Measurements from ENCODE around the gene ADH4.
"Not testable (repeated sequence)": the region's sequence is repeated elsewhere in the genome, so short reads cannot be mapped to it uniquely, and the experiment has no call there.

ADH4 gene

DNA sequence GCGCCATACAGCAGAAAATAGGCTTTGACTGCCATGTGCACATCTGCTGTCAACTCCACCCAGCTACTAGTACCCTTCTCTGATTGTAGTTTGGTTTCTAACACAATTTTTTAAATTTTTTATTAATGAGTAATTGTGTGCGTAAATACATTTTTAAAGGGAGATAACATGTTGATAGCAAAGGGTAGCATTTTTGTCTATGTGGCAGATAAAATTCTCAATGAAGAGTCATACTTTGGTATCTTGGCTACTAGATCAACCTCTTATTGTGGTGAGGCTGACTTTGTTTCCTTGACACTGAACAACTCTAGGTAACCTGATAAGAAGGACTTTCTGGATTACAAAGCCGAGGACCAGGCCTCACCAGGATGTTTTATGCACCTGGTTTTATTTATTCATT, 9.5 kb downstream of the ADH4 start:
- no peak for DNase-seq (ENCODE audit: low read depth)

DNA sequence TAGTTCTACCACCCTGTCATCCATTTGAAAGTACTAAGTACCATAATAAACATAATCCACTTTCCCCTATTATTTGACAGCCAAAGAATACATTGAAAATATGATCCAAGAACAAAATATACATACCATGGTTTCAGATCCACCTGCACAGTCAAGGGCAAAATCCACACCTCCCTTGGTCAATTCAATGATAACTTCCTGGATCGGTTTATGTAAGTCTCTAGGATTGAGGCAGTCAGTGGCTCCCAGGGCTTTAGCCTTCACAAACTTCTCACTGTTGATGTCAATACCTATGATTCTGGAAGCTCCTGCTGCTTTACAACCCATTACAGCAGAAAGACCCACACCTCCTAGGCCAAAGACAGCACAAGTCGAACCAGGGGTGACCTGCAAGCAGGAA, 12.7 kb downstream of the ADH4 start:
- DNase-seq (ENCODE audit: low read depth), result no peak

- DNase-seq (ENCODE audit: low read depth), result no peak
Measured at GRCh38 chr4:99126376-99126775, 17.7 kb downstream of the ADH4 start.

DNA sequence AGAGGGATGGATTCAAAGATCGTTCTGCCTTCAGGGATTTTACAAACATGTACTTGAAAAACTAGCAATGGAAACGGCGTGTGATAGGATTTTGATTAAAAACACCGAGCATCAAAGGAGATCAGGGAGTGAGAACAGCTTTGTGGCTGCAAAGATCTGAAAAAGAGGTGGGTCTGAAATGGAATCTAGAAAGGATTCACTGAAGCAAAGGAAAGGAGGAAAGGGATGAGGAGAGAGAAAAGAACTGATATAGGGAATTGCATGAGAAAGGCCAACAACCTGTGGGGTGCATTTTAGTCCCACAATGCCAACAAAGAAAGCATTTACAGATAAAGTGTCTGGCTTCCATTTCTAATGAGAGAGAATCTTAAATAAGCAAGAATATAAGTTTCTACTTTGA, 23.1 kb downstream of the ADH4 start:
- DNase-seq (ENCODE audit: low read depth), result no peak

DNA sequence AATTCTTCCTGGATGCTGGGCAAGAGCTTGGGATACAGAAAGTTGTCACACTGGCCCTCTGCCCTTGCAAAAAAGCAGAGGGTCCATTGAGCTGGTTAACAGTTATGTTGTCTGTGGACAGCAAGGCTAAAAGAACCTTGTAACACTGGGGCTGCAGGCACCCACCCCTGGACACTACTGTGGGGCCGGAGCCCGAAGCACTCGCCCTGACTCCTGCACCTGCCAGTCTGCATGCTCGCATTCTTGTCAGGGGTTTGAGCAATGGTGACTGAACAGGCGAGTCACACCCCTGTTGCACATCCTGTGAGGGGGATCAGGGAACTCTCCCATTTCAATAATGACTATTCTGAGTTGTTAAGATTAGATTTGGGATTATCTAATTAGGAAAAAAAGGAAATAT, 23.6 kb downstream of the ADH4 start:
- no peak for DNase-seq (ENCODE audit: low read depth)

DNA sequence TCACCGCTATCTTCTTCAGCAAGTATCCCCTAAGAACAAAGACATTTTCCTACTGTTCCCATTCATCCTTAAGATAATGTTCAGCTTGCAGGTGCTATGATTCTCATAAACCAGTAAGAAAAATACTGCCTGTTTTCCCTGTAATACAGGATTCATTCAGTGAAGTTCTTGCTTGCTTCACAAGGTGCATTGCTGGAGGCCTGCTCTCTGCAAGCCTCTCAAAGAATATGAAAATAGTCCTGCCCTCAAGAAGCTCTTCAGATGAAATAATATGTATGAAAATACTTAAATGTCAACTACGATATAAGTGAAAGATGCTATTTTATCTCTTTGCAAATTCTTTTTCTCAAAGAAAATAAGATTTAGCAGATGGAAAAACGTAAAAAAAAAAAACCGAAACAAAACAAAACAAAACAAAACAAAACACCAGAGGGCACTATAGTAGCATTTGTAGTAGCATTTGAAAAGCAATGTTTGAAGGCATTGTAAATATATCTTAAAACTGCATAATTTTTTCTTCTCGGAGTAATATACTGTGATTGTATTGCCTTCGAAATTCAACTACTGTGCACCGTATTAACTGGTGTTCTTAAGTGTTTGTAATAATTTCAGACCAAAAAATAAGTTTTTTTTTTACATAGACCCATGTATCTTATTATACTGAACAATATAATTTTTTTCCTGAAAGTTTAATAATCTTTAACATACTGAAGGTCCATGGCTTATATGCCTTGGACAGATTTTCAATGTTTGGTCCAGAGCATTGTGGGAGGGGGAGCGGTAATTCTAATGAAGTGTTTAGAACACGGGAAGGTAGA, 26.0 kb downstream of the ADH4 start:
- DNase-seq (ENCODE audit: low read depth), result no peak

DNA sequence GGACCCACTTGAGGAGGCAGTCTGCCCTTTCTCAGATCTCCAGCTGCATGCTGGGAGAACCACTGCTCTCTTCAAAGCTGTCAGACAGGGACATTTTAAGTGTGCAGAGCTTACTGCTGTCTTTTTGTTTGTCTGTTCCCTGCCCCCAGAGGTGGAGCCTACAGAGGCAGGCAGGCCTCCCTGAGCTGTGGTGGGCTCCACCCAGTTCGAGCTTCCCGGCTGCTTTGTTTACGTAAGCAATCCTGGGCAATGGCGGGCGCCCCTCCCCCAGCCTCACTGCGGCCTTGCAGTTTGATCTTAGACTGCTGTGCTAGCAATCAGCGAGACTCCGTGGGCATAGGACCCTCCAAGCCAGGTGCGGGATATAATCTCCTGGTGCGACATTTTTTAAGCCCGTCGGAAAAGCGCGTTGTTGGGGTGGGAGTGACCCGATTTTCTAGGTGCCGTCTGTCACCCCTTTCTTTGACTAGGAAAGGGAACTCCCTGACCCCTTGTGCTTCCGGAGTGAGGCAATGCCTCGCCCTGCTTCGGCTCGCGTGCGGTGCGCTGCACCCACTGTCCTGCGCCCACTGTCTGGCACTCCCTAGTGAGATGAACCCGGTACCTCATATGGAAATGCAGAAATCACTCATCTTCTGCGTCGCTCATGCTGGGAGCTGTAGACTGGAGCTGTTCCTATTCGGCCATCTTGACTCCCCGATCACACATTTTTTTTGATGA, 26.8 kb downstream of the ADH4 start:
- DNase-seq (ENCODE audit: low read depth), result not testable (repeated sequence)

DNA sequence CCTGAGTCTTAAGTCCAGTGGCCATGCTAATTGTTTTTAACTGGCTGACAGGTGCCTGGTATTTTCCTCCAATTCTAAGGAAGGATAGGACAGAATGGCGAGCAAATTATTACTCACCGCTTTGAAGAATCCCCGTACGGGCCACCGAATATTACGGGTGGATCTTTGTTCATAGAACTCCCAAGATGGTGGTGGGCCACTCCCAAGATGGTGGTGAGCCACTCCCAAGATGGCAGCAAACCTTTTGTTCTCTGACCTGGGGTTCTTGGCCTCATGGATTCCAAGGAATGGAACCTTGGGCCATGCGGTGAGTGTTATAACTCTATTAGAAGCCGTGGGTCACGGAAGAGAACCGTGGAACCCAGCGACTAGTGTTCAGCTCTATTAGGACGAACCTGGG, 34.8 kb downstream of the ADH4 start:
- DNase-seq (ENCODE audit: low read depth), result not testable (repeated sequence)

GRCh38 chr4:99104153-99104552, 39.9 kb downstream of the ADH4 start:
- DNase-seq (ENCODE audit: low read depth), result no peak

- DNase-seq (ENCODE audit: low read depth), result no peak
Measured at GRCh38 chr4:99103166-99103565, 40.9 kb downstream of the ADH4 start.

- DNase-seq (ENCODE audit: low read depth), result no peak
Measured at GRCh38 chr4:99102634-99103033, 41.5 kb downstream of the ADH4 start.

- DNase-seq (ENCODE audit: low read depth), result no peak
Measured at GRCh38 chr4:99100876-99101275, 43.2 kb downstream of the ADH4 start.

- not testable (repeated sequence) for DNase-seq (ENCODE audit: low read depth)
Measured at GRCh38 chr4:99099814-99100213, 44.3 kb downstream of the ADH4 start.

DNA sequence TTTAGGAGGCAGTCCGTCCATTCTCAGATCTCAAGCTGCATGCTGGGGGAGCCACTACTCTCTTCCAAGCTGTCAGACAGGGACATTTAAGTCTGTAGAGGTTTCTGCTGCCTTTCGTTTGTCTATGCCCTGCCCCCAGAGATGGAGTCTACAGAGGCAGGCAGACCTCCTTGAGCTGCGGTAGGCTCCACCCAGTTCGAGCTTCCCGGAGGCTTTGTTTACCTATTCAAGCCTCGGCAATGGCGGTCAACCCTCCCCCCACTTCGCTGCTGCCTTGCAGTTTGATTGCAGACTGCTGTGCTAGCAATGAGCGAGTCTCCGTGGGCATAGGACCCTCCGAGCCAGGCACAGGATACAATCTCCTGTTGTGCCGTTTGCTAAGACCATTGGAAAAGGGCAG, 44.8 kb downstream of the ADH4 start:
- DNase-seq (ENCODE audit: low read depth), result no peak

DNA sequence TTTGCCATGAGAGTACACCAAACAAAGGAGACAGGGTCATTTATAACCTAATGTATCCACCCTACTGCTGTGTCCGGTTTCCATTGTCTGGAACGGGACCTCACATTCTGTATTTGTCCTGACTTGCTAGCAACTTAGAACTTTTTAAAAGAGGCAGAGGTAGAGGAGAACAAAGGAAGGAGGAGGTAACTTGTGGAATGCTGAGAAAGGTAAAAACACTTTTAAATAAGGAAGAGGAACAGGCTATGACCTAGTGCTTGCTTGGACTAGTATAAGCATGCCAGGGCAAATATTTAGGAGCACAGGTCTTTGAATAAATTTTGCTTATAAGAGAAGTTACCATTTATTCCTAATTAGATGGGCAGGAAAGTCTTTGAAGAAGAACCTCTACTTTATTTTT, 52.3 kb downstream of the ADH4 start:
- DNase-seq (ENCODE audit: low read depth), result not testable (repeated sequence)

GRCh38 chr4:99091216-99091575, 52.9 kb downstream of the ADH4 start:
- DNase-seq (ENCODE audit: low read depth), result no peak

DNA sequence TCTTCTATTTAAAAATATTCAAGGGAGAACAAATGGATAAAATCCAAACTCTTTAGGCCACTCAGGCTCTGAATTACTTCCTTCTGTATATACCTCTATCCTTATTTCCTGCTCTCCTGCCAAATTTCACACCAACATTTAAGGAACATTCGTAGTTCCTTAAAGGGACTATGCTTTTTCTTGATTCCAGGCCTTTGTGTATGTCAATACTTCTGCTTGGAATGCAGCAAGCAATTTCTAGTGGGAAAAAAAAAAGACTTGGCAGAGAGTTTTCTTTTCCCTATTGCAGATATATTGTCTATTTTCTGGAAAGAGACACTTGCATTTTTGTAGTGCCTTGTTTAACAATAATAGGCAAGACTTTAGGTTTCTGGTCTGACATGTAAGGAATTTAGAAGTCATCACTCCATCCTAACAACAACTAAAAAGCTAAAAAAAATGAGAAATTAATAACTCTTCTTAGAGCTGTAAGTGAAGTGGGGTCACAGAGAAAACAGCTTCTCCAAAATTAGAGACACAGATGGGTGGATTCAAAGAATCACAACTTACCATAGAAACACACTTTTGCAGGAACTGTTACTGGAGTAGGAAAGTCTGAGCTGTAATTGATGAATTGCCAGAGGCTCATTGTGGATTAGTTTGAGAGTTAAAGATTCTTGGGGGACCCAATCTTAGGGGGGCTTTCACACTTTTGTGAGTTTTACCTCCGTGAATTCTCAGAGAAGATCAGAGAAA, 53.4 kb downstream of the ADH4 start:
- DNase-seq (ENCODE audit: low read depth), result no peak

- peak; percentile 40 for DNase-seq (ENCODE audit: low read depth)
Measured at GRCh38 chr4:99088481-99089365, 55.4 kb downstream of the ADH4 start, which contains the start of gene ADH5. Gene ADH5 (minus strand): TSS chr4:99088788. CDS start chr4:99088700, 88 bp downstream.

- no peak for DNase-seq (ENCODE audit: low read depth)
Measured at GRCh38 chr4:99088023-99088449, 56.1 kb downstream of the ADH4 start.

DNA sequence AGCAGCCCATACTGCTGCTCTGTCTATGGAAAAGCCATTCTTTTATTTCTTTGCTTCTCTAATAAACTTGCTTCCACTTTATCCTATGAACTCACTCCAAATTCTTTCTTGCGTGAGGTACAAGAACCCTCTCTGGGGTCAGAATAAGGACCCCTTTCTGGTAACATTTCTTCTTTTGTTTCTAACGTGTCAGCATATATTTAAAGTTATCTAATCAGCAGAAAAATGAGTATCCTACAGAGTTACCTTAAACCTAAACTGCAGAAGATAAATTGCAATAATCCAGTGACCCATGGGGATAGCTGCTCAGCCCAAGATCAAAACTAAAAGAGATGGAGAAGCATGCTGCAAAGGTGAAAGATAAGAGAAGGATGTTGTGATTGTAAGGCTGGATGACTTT, 59.5 kb downstream of the ADH4 start:
- no peak for DNase-seq (ENCODE audit: low read depth)

DNA sequence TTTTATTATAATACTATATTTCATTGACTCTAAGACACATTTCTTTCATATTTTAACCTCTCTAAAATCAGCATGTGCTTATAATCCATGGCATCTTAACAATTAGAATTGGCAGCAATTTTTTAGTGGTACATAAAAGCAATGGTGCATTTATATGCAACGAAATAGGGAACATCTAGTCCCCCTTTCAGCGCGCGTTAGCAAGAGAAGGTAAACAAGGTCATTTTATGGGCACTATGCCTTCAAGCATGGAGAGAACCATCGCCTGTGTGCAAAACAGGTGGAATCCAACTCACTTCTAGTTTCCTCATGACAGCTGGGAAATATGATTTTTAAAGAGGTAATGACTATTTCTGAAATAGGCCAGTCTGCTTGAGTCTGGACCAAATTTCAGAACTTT, 61.9 kb downstream of the ADH4 start:
- no peak for DNase-seq (ENCODE audit: low read depth)

- DNase-seq (ENCODE audit: low read depth), result not testable (repeated sequence)
Measured at GRCh38 chr4:99080869-99081268, 63.2 kb downstream of the ADH4 start.
